HG03280 (cell line): ENCODE results near the gene GUCY2F.

Experiments used
- ATAC-seq: cut with Tn5 transposase; IDR thresholded peaks from one replicate; pipeline ENCODE4 v1.9.1; 2021; ENCODE audit warnings: mild to moderate bottlenecking, moderate library complexity; ENCODE audit not compliant: unreplicated experiment

Gene GUCY2F

GRCh38 chrX:109398061-109398460 is 83.8 kb downstream of the GUCY2F start:
- no peak for ATAC-seq

DNA sequence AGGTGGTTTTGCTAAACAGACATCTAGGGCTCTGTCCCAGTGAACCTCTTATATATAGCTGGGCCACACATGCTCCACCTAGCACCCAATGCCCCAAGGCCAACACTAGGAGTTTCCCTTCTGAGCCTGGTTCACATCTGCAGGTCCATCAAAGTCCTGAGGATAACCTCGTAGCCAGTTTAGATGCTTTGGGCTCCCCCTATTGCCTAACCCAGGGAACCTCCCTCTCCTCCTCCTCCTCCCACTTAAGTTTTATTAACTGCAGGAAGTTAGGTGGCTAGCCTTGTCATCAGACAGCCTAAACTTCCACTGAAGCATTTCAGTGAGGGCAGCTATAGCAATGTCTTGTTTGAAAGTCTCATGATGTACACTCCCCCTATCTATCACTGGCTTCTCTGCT is 88.0 kb downstream of the GUCY2F start:
- no peak for ATAC-seq

GRCh38 chrX:109392895-109393294 is 89.0 kb downstream of the GUCY2F start:
- ATAC-seq = no peak

DNA sequence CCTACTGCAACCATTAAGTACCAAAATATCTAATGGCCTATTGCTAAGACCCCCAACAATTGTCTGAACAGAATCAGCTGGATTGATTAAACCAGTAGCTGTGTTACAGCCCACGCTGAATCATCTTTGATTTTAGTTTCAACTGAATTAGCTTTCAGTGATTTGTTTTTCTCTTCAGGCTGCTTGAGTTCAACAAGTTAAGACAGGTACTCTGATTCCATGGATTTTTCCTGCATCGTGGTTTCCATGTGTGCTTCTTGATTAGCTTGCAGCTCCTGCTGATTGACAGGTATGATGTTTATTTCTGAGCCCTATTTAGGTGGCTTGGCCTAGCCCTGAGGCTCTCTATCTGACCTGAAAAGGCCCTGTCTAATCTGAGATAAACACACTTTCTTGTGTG is 91.3 kb downstream of the GUCY2F start:
- no peak for ATAC-seq

DNA sequence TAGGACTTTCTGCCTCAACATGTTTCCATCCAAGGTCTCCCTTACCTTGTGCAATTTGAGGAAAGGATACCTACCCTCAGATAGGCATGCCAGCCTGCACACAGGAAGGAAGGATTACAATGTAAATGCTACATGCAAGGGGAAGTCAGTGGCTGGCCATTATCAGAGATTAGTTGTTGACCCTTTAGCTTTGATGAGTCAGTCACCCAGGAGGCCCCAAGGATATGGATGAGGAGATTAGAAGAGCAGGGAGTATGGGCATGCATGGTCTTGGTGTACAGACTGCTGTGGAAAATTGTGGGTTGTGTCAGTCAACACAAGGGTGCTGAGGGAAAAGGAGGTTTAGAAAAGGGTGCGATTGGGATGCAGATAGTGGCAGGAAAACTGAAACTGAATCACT is 92.0 kb downstream of the GUCY2F start:
- ATAC-seq = no peak

DNA sequence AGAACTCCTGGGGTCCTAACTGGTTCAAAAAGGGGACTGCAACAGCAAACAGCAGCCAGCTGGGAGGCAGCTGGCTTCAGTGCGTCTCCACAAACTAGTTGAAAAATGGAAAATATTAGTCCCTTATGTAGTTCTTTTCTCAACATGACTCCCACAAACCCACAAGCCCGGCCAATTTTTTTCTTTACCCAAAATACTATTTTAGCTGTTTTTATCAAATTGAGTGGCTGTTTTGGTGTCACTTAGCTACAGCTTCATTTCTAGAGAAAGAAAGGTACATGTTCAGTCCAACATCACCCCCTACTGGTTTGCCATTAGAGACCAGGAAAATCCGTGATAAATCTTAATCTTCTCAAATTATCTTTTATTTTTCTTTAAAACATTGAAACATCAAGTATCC is 97.2 kb downstream of the GUCY2F start:
- no peak for ATAC-seq

- ATAC-seq = no peak
These were observed 99.6 kb downstream of the GUCY2F start for GRCh38 chrX:109382332-109382731.

DNA sequence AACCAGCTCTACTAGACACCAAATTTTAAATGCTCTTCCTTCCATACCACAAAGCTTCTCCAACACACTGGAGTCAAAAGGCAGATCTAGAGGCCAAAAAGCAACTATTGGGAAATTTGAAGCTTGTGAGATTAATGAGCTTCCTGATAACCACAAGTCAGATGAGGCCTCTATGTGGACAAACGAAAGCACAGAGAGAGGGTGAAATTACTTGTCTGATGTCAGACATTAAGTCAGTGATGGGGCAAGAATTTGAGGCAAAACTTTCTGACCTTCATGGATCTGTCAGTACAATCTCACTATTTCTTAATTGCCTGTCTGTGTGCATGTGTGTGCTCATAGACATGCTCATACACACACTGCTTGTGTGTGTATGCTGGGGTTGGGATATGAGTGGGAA is 103.6 kb downstream of the GUCY2F start:
- ATAC-seq = no peak

- ATAC-seq = no peak
These were observed 107.5 kb downstream of the GUCY2F start for GRCh38 chrX:109374262-109374960.

DNA sequence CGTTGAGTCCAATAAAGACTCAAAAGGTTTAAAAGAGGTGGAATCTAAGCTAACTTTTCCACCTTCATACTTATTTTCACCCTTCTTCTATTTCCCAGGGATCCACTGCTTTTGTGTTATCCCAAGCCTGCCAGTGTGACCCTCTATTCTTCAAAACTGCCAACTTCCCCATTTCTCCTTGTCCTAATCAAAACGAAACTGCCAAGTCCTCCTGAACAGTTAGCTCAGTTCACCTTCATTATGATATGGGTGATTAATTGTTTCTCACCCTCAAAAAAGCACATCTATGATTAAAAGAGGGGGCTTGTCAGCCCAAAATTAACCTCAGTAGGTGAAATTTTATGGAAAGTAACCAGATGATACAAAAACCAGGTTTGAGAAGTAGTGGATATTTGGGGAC is 108.4 kb downstream of the GUCY2F start:
- ATAC-seq = no peak

- ATAC-seq = no peak
These were observed 109.2 kb downstream of the GUCY2F start for GRCh38 chrX:109372716-109373115.

DNA sequence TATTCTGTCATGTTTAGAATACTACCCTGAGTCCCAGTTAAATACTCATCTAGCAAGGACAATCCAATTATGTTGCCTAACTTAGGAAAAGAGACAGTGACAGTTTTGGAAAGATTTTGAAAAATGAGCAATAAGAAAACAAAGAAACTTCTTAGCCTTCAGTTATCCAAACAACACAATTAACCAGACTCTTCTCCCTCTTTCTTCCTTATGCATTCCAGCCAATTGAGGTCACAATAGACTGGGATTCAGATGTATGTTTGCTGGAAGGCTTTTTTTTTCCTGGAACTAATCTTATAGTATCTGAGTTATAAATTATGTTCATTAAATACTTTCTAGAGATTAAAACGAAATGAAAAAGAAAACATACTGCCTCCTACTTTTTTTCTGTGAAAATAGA is 109.6 kb downstream of the GUCY2F start:
- no peak for ATAC-seq

DNA sequence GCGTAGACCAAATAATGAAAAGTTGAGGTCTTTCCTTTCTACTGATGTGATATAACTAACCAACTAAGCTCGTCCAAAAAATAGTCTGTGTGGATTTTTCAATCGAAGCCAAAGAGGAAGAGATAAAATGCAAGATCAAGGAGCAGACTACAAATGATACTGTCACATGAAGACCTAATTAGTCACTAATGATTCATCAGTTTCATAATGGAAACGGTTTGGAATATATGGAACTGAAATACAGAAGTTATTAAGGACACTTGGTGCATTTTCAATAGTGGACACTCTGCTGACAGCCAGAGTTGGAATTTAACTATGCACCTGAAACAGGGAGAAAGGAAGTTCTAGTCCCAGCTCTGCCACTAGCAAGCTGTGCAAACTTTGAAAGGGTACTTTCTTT is 119.8 kb downstream of the GUCY2F start:
- no peak for ATAC-seq

- no peak for ATAC-seq
These were observed 121.6 kb downstream of the GUCY2F start for GRCh38 chrX:109360301-109360700.

DNA sequence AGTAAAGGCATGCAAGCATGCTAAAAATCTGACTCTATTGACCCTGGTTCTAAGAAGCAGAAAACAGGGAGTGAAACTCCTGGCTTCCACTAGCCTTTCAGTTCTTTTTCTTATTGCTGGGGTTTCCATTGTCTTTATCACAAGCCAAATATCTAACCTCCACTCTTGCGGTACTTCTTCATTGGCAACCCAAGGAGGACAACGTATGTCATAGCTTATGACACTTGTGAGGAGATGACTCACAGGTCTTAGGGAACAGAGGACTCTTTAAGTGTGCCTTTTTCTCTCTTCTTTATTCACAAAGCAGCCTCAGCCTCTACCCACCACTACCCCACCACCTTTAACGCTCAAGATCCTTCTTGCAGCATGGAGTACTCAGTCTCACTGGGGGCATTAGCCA is 124.2 kb downstream of the GUCY2F start:
- ATAC-seq = no peak

DNA sequence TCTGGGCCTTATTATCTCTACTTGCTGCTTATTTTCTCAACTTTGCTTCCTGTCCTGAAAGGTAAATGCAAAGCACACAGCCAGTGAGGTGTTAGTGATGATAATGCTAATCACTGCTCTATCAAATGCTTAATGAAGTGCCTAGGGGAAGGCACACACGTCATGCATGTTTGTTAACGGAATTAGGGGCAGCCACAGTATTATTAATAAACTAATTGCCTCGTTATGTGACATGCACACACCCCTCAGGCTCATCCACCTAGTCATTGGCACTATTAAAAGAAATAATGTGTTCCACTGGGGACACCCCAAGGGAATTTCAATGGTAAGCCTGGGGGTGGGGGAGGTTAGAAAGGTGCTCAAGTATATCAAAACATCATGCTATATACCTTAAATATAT is 125.2 kb downstream of the GUCY2F start:
- ATAC-seq = no peak

GRCh38 chrX:109352066-109352588 is 129.8 kb downstream of the GUCY2F start:
- ATAC-seq = no peak

DNA sequence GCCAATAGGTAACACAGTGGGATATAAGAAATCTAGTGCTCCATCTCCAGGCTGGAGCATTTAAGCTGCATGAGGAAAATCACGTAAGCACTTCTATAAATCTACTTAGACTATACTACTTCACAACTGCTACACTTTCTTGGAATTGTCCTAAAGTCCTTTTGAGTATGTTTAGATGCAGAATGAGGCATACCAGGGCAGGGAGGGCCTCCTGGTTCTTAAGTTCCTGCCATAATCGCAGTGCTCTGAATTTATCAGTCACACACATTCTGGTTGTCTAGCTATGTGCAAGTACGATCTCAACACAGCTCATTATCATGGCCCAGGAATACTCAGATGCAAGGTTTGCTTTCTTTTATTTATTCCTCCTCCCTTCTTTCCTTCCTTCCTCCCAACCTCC is 130.3 kb downstream of the GUCY2F start:
- no peak for ATAC-seq

DNA sequence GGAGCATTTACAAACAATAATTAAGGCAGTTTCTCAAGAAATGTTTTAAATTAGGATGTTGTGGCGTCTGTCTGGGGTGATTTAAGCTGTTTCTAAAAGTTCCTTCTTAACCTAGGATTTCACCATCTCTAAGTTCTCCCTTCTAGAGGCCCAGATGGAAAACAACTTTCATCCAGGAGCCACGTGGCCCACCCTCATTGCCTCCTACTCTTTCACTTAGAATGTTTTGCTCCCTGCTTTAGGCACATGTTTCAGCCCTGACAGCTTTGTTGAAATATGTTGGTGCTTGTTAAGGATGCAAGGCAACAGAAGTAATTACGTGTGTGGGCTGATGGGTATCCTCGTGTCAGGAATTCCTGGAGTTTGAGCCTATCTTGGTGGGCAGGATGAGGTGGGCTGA is 131.3 kb downstream of the GUCY2F start:
- no peak for ATAC-seq

DNA sequence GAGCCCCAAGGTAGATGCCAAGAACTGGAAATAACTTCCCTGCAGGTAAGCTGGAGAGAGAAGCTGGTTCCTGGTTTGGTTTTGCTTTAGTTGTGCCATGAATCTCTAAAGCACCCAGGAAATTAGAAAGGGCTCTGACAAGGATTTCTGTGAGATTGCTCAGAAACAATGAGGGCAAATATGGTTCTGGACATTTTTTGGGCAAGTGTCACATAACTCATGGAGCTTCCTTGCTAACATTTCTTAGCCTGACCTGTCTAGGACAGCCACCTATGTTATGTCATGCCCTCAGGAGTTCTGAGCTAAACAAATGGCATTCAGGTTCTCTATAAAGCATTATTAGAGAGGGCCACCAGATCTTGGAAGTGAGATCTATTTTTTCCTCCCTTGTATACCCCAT is 131.8 kb downstream of the GUCY2F start:
- no peak for ATAC-seq

- no peak for ATAC-seq
These were observed 134.3 kb downstream of the GUCY2F start for GRCh38 chrX:109347632-109348031.

DNA sequence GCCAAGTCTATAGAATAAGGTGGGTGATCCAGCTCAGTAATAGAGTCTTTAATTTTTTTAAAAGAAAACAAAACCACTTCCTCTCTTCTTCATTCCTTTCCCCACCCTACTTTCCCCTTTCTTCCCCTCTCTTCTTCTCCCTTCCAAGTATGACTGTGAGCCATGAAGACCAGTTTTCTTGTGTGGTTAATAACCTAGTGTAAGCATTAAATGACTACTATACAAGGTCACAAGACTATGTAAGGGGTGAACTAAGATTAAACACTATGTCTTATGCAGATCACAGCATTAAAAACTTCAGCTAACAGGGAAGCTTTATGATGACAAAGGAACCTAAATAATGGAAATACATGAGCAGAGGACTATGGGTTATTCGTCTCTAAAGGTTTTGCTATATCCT is 135.4 kb downstream of the GUCY2F start:
- no peak for ATAC-seq

GRCh38 chrX:109345856-109346255 is 136.0 kb downstream of the GUCY2F start:
- no peak for ATAC-seq
